K562 (cell line): Measurements from ENCODE around the gene ARHGEF3. TPM values are rescaled to one million over a fixed set of nuclear protein-coding genes. Genes with fewer than 3 reads are reported as not detected.

Source experiments
- ATAC-seq: fragments of 200-7000 bp; cut with Tn5 transposase; 3 replicates; pipeline ENCODE4 v1.9.1; 2020; ENCODE audit warnings: moderate library complexity
- BruUV-seq: library from RNA; stranded (reverse); fragments of 400-500 nt; replicated peaks from 2 replicates; lab custom pipeline; 2021; lab: Mats Ljungman, UMichigan
- CTCF ChIA-PET: fragments of 300-600 bp; formaldehyde crosslinking; extraction: SDS; loops from one replicate; lab custom pipeline; 2021; ENCODE audit warnings: low intra/inter-chr PET ratio; lab: Yijun Ruan, JAX
- POLR2A ChIA-PET: fragments of 300-600, 350-650 bp; sonication (Branson Sonifier 250); formaldehyde crosslinking; extraction: SDS; loops from one replicate; lab custom pipeline; 2021; ENCODE audit warnings: antibody characterized with exemption, inconsistent platforms; lab: Yijun Ruan, JAX
- DNase-seq, 4 experiments: peaks; one replicate each; pipeline versions ENCODE4 v3.0.0 to v3.0.0-alpha.2; 2011 to 2018; ENCODE audit warnings: low spot score in 3 of 4, mixed read lengths in 3 of 4; ENCODE audit errors: extremely low read depth in 1 of 4
- FAIRE-seq: peaks from 2 replicates; lab custom pipeline; 2011; peaks lifted over from hg19 to GRCh38; lab: Jason Lieb, UNC
- H2AFZ ChIP-seq: 2 replicates; pipeline ENCODE4 v1.6.0; 2011; ENCODE audit warnings: low read depth, low read length, control low read depth, inconsistent platforms
- H3K27ac ChIP-seq: fragments of 200-600 bp; 3 replicates; pipeline ENCODE4 v1.8.0; 2011; ENCODE audit warnings: low read depth, mild to moderate bottlenecking, control low read depth, inconsistent platforms, low read length, moderate library complexity, mixed read lengths; ENCODE audit errors: extremely low read depth
- H3K27me3 ChIP-seq, 2 experiments: fragments of 300-600 bp in 1 of 2; 2 replicates in 1 of 2; 3 replicates in 1 of 2; pipeline versions ENCODE4 v1.6.0 to v1.8.0; 2011; ENCODE audit warnings: inconsistent platforms in 2 of 2, low read length in 2 of 2, mild to moderate bottlenecking in 1 of 2, mixed read lengths in 1 of 2, moderate library complexity in 1 of 2; ENCODE audit not compliant: control insufficient read depth in 2 of 2, insufficient read depth in 2 of 2
- H3K36me3 ChIP-seq: fragments of 300-600 bp; 3 replicates; pipeline ENCODE4 v1.8.0; 2011; ENCODE audit warnings: mild to moderate bottlenecking, low read length, inconsistent platforms; ENCODE audit not compliant: control insufficient read depth, insufficient read depth
- H3K4me1 ChIP-seq, 2 experiments: fragments of 200-600 bp in 1 of 2; replicated peaks in 1 of 2; 2 replicates in 1 of 2; 3 replicates in 1 of 2; pipeline versions ENCODE4 v1.5.1 to v1.8.0; 2011; ENCODE audit warnings: inconsistent platforms in 2 of 2, low read length in 2 of 2, mild to moderate bottlenecking in 1 of 2, mixed read lengths in 1 of 2, moderate library complexity in 1 of 2; ENCODE audit not compliant: control insufficient read depth in 2 of 2, insufficient read depth in 2 of 2
- H3K4me2 ChIP-seq: 2 replicates; pipeline ENCODE4 v1.6.1; 2011; ENCODE audit warnings: low read length, control low read depth, inconsistent platforms, mixed read lengths; ENCODE audit not compliant: insufficient read depth
- H3K4me3 ChIP-seq: fragments of 200-600 bp; sonication (generic), shearing (Covaris generic); 2 replicates; pipeline ENCODE4 v1.5.1; 2016; ENCODE audit warnings: control low read depth, inconsistent platforms
- H3K79me2 ChIP-seq: fragments of 200-600 bp; 3 replicates; pipeline ENCODE4 v1.8.0; 2011; ENCODE audit warnings: low read length, inconsistent platforms; ENCODE audit not compliant: control insufficient read depth, insufficient read depth
- H3K9ac ChIP-seq, 2 experiments: 2 replicates each; pipeline versions ENCODE4 v1.6.0 to v1.6.1; 2011; ENCODE audit warnings: low read depth in 2 of 2, low read length in 2 of 2, control low read depth in 1 of 2, inconsistent platforms in 1 of 2, mild to moderate bottlenecking in 1 of 2, mixed read lengths in 1 of 2; ENCODE audit not compliant: insufficient read depth in 1 of 2
- H3K9me1 ChIP-seq: one replicate; pipeline ENCODE4 v1.6.0; 2011; ENCODE audit warnings: inconsistent platforms, mild to moderate bottlenecking, low read length, moderate library complexity; ENCODE audit not compliant: control insufficient read depth, insufficient read depth
- H3K9me3 ChIP-seq: replicated peaks from 2 replicates; pipeline ENCODE4 v1.5.1; 2011; ENCODE audit warnings: low read depth, low read length, inconsistent platforms; ENCODE audit not compliant: control insufficient read depth, insufficient read depth
- H4K20me1 ChIP-seq: replicated peaks from 2 replicates; pipeline ENCODE4 v1.6.1; 2011; ENCODE audit warnings: low read length, inconsistent platforms, mixed read lengths; ENCODE audit not compliant: control insufficient read depth, insufficient read depth
- ARID2 ChIP-seq: fragments of 450-650 bp; IDR thresholded peaks from 2 replicates; pipeline ENCODE4 v1.6.1; 2017; ENCODE audit warnings: antibody characterized with exemption, mild to moderate bottlenecking
- BDP1 ChIP-seq: IDR thresholded peaks from 3 replicates; pipeline ENCODE4 v1.6.1; 2011; ENCODE audit not compliant: insufficient read length, insufficient read depth
- SAP30 ChIP-seq: fragments of 200-600 bp; sonication (generic); IDR thresholded peaks from 2 replicates; pipeline ENCODE4 v1.6.1; 2012; ENCODE audit warnings: borderline replicate concordance, low read depth, mild to moderate bottlenecking, moderate library complexity, low read length, control low read depth, inconsistent platforms; ENCODE audit not compliant: insufficient read depth, poor library complexity, severe bottlenecking
- TARDBP ChIP-seq: fragments of 450-650 bp; IDR thresholded peaks from 2 replicates; pipeline ENCODE4 v1.6.1; 2016
- ZNF253 ChIP-seq: fragments of 250-450 bp; sonication (Bioruptor Pico); conservative IDR thresholded peaks from 2 replicates; pipeline ENCODE4 v1.6.1; 2021; ENCODE audit warnings: mild to moderate bottlenecking
- ZNF311 ChIP-seq: fragments of 250-450 bp; sonication (Bioruptor Pico); IDR thresholded peaks from 2 replicates; pipeline ENCODE4 v1.4.0; 2020; ENCODE audit warnings: mild to moderate bottlenecking, moderate library complexity
- ZNF507 ChIP-seq: conservative IDR thresholded peaks from 2 replicates; pipeline ENCODE4 v1.6.1; 2017; ENCODE audit warnings: missing genetic modification characterization, missing compliant biosample characterization
- ZNF696 ChIP-seq: fragments of 250-450 bp; sonication (Bioruptor Pico); conservative IDR thresholded peaks from 2 replicates; pipeline ENCODE4 v1.4.0; 2020; ENCODE audit warnings: mild to moderate bottlenecking, moderate library complexity
- in situ Hi-C: fragments of 300-500 bp; cut with MboI; formaldehyde crosslinking; loops from 4 replicates; pipeline ENCODE4 v1.15.0; 2018; ENCODE audit warnings: inconsistent platforms, mixed read lengths
- intact Hi-C: fragments of 100-400 bp; cut with micrococcal nuclease; formaldehyde crosslinking; loops from 2 replicates; pipeline ENCODE4 v1.14.2; 2022
- polyA plus RNA-seq, 8 experiments: library from polyadenylated mRNA; depleted of rRNA in 4 of 8; stranded (reverse) in 5 of 8; unstranded in 3 of 8; fragments of >200 nt; fragmentation: Nextera tagmentation in 2 of 8; fragmentation: Illumina TruSeq in 1 of 8; extraction: Ambion mirVana in 2 of 8; extraction: Trizol in 1 of 8; gene quantifications; 2 replicates each; pipeline versions ENCODE4 v1.2.1 to v1.2.3, GENCODE V29; 2011 to 2014; ENCODE audit warnings: inconsistent platforms in 1 of 8, missing spikeins in 1 of 8
- total RNA-seq, 7 experiments: library from RNA; depleted of rRNA in 6 of 7; stranded (reverse); fragments of >200 nt in 6 of 7; fragmentation: Illumina TruSeq in 2 of 7; extraction: Trizol in 2 of 7; gene quantifications; 2 replicates each; pipeline versions ENCODE4 v1.2.1 to v1.2.3, GENCODE V29; 2011 to 2021; ENCODE audit warnings: low replicate concordance in 1 of 7
- TF ChIP-seq, protein P1 (sequence below): fragments of 450-650 bp; IDR thresholded peaks from 2 replicates; pipeline ENCODE4 v1.6.1; 2016; ENCODE audit warnings: mild to moderate bottlenecking, moderate library complexity
- TF ChIP-seq, protein P2 (sequence below), 2 experiments: fragments of 200-800 bp in 1 of 2; sonication (Bioruptor generic) in 1 of 2; sonication (generic) in 1 of 2; formaldehyde crosslinking in 1 of 2; IDR thresholded peaks in 1 of 2; conservative IDR thresholded peaks in 1 of 2; 2 replicates each; pipeline versions ENCODE4 v1.5.0 to v1.6.1; 2016 to 2020; ENCODE audit warnings: missing compliant biosample characterization in 1 of 2, missing genetic modification characterization in 1 of 2, missing genetic modification reagents in 1 of 2

Gene ARHGEF3
- total and polyA plus RNA-seq, 9 of the 15 experiments (the other 6 are each of a cell fraction or from before 2014, with no cell fraction given): 0.77 to 2.7 (median 1.4) TPM

DNA sequence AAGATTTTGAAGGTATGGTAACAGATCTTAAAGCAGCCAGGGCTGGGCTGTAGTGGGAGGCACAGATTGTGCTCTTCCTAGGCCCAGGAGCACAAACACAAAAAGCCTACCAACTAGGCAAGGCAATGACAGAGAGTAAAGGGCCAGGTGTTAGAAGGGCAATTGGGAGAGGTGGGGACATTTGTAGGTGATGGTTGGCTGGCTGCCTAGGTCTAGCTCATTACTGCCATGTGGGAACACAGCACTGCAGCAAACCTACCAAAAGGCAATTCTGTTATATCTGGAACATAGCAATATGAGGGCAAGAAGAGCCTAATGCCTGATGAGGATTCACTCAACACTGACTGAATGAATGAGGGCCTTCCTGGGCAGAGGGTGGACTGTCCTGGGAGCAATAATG is 30.4 kb downstream of the ARHGEF3 start:
- no peak for ATAC-seq
- no peaks in the 10 kb centered on the region for H4K20me1 ChIP-seq
- H3K79me2 ChIP-seq: no peaks in the 10 kb centered on the region
- H3K4me3 ChIP-seq: no peak overlapping the region
- no peaks in the 10 kb centered on the region; a peak in 1 of 5 replicates for H3K4me1 ChIP-seq
- ChIA-PET CTCF (no interaction called here), POLR2A (interaction anchor here (1.1 kb wide), 1 partner anchor 18 kb away, joined by 4 read pairs; no protein-coding TSS in a partner anchor)
- BruUV-seq: no TSS peak
- peaks cover 0 to 6% of the 10 kb centered on the region in 2 experiments; a peak in 2 of 5 replicates for H3K27me3 ChIP-seq
- H3K9me3 ChIP-seq: no peaks in the 10 kb centered on the region
- no peaks in the 10 kb centered on the region for H3K9me1 ChIP-seq
- intact Hi-C loops (no loop called here), in situ Hi-C loops (no loop called here)
- H3K36me3 ChIP-seq: no peaks in the 10 kb centered on the region
- H2AFZ ChIP-seq: no peak overlapping the region
- no peak overlapping the region for H3K4me2 ChIP-seq
- no peak overlapping the region for H3K27ac ChIP-seq
- no peak for FAIRE-seq
- DNase-seq: no peak
- H3K9ac ChIP-seq: no peak overlapping the region
- TF ChIP-seq ARID2: no peak
- no peak for TF ChIP-seq ZNF311 (CRISPR knock-in tag)
- TF ChIP-seq, protein P1, sequence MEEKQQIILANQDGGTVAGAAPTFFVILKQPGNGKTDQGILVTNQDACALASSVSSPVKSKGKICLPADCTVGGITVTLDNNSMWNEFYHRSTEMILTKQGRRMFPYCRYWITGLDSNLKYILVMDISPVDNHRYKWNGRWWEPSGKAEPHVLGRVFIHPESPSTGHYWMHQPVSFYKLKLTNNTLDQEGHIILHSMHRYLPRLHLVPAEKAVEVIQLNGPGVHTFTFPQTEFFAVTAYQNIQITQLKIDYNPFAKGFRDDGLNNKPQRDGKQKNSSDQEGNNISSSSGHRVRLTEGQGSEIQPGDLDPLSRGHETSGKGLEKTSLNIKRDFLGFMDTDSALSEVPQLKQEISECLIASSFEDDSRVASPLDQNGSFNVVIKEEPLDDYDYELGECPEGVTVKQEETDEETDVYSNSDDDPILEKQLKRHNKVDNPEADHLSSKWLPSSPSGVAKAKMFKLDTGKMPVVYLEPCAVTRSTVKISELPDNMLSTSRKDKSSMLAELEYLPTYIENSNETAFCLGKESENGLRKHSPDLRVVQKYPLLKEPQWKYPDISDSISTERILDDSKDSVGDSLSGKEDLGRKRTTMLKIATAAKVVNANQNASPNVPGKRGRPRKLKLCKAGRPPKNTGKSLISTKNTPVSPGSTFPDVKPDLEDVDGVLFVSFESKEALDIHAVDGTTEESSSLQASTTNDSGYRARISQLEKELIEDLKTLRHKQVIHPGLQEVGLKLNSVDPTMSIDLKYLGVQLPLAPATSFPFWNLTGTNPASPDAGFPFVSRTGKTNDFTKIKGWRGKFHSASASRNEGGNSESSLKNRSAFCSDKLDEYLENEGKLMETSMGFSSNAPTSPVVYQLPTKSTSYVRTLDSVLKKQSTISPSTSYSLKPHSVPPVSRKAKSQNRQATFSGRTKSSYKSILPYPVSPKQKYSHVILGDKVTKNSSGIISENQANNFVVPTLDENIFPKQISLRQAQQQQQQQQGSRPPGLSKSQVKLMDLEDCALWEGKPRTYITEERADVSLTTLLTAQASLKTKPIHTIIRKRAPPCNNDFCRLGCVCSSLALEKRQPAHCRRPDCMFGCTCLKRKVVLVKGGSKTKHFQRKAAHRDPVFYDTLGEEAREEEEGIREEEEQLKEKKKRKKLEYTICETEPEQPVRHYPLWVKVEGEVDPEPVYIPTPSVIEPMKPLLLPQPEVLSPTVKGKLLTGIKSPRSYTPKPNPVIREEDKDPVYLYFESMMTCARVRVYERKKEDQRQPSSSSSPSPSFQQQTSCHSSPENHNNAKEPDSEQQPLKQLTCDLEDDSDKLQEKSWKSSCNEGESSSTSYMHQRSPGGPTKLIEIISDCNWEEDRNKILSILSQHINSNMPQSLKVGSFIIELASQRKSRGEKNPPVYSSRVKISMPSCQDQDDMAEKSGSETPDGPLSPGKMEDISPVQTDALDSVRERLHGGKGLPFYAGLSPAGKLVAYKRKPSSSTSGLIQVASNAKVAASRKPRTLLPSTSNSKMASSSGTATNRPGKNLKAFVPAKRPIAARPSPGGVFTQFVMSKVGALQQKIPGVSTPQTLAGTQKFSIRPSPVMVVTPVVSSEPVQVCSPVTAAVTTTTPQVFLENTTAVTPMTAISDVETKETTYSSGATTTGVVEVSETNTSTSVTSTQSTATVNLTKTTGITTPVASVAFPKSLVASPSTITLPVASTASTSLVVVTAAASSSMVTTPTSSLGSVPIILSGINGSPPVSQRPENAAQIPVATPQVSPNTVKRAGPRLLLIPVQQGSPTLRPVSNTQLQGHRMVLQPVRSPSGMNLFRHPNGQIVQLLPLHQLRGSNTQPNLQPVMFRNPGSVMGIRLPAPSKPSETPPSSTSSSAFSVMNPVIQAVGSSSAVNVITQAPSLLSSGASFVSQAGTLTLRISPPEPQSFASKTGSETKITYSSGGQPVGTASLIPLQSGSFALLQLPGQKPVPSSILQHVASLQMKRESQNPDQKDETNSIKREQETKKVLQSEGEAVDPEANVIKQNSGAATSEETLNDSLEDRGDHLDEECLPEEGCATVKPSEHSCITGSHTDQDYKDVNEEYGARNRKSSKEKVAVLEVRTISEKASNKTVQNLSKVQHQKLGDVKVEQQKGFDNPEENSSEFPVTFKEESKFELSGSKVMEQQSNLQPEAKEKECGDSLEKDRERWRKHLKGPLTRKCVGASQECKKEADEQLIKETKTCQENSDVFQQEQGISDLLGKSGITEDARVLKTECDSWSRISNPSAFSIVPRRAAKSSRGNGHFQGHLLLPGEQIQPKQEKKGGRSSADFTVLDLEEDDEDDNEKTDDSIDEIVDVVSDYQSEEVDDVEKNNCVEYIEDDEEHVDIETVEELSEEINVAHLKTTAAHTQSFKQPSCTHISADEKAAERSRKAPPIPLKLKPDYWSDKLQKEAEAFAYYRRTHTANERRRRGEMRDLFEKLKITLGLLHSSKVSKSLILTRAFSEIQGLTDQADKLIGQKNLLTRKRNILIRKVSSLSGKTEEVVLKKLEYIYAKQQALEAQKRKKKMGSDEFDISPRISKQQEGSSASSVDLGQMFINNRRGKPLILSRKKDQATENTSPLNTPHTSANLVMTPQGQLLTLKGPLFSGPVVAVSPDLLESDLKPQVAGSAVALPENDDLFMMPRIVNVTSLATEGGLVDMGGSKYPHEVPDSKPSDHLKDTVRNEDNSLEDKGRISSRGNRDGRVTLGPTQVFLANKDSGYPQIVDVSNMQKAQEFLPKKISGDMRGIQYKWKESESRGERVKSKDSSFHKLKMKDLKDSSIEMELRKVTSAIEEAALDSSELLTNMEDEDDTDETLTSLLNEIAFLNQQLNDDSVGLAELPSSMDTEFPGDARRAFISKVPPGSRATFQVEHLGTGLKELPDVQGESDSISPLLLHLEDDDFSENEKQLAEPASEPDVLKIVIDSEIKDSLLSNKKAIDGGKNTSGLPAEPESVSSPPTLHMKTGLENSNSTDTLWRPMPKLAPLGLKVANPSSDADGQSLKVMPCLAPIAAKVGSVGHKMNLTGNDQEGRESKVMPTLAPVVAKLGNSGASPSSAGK: no peak
- TF ChIP-seq SAP30: no peak
- TF ChIP-seq ZNF253 (CRISPR knock-in tag): no peak
- no peak for TF ChIP-seq TARDBP
- no peak for TF ChIP-seq BDP1
- no peak for TF ChIP-seq ZNF696 (CRISPR knock-in tag)
- no peak for TF ChIP-seq ZNF507 (tag)
- TF ChIP-seq, protein P2, sequence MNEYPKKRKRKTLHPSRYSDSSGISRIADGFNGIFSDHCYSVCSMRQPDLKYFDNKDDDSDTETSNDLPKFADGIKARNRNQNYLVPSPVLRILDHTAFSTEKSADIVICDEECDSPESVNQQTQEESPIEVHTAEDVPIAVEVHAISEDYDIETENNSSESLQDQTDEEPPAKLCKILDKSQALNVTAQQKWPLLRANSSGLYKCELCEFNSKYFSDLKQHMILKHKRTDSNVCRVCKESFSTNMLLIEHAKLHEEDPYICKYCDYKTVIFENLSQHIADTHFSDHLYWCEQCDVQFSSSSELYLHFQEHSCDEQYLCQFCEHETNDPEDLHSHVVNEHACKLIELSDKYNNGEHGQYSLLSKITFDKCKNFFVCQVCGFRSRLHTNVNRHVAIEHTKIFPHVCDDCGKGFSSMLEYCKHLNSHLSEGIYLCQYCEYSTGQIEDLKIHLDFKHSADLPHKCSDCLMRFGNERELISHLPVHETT (CRISPR knock-in tag; conservative IDR thresholded peaks at IDR 0.05 in 1 of 2, IDR thresholded peaks at IDR 0.05 in 1 of 2): no peak
